Smooth muscle cell (in vitro differentiated cells): Measurements from ENCODE around the gene TMEM41A. TPM values are rescaled to one million over a fixed set of nuclear protein-coding genes. Genes with fewer than 3 reads are reported as not detected.

ENCODE experiments used
- DNase-seq: peaks from one replicate; lab custom pipeline; 2025; ENCODE audit not compliant: unreplicated experiment; lab: John Stamatoyannopoulos, UW
- H2AFZ ChIP-seq: fragments of 200-600 bp; sonication (generic); 2 replicates; pipeline ENCODE4 v1.6.0; 2016; ENCODE audit warnings: antibody characterized with exemption, low read depth, mild to moderate bottlenecking
- H3F3A ChIP-seq: fragments of 200-600 bp; sonication (generic); 2 replicates; pipeline ENCODE4 v1.6.0; 2017; ENCODE audit warnings: antibody characterized with exemption, low read depth
- H3K27ac ChIP-seq: fragments of 200-600 bp; sonication (generic); 2 replicates; pipeline ENCODE4 v1.5.1; 2016; ENCODE audit warnings: low read depth, mild to moderate bottlenecking
- H3K27me3 ChIP-seq: fragments of 200-600 bp; sonication (generic); 2 replicates; pipeline ENCODE4 v1.6.1; 2016; ENCODE audit warnings: low read depth, mild to moderate bottlenecking
- H3K36me3 ChIP-seq: fragments of 200-600 bp; sonication (generic); 2 replicates; pipeline ENCODE4 v1.5.1; 2016; ENCODE audit warnings: low read depth
- H3K4me1 ChIP-seq: fragments of 200-600 bp; sonication (generic); 2 replicates; pipeline ENCODE4 v1.5.1; 2016; ENCODE audit warnings: low read depth
- H3K4me2 ChIP-seq: fragments of 200-600 bp; sonication (generic); 2 replicates; pipeline ENCODE4 v1.6.0; 2016; ENCODE audit warnings: mild to moderate bottlenecking
- H3K4me3 ChIP-seq: fragments of 200-600 bp; sonication (generic); 2 replicates; pipeline ENCODE4 v1.5.1; 2016; ENCODE audit warnings: mild to moderate bottlenecking
- H3K79me2 ChIP-seq: fragments of 200-600 bp; sonication (generic); 2 replicates; pipeline ENCODE4 v1.6.0; 2016; ENCODE audit warnings: low read depth, mild to moderate bottlenecking
- H3K9ac ChIP-seq: fragments of 200-600 bp; sonication (generic); 2 replicates; pipeline ENCODE4 v1.6.0; 2016; ENCODE audit warnings: low read depth
- H3K9me3 ChIP-seq: fragments of 200-600 bp; sonication (generic); replicated peaks from 2 replicates; pipeline ENCODE4 v1.5.1; 2016; ENCODE audit warnings: low read depth
- H4K20me1 ChIP-seq: fragments of 200-600 bp; sonication (generic); 2 replicates; pipeline ENCODE4 v1.6.0; 2016; ENCODE audit warnings: low read depth
- WGBS: methylation state at CpG from one replicate; pipeline ENCODE4 v1.1.7; 2016; ENCODE audit warnings: low lambda C conversion rate; 5-methylcytosine and 5-hydroxymethylcytosine counted together
- polyA plus RNA-seq: library from polyadenylated mRNA; unstranded; fragments of >200 nt; fragmentation: Nextera tagmentation; extraction: Ambion mirVana; gene quantifications from 2 replicates; pipeline ENCODE4 v1.2.1, GENCODE V29; 2016
- total RNA-seq: library from RNA; depleted of rRNA; stranded (reverse); fragments of >200 nt; gene quantifications from 2 replicates; pipeline ENCODE4 v1.2.3, GENCODE V29; 2014
- TF ChIP-seq, protein P1 (sequence below): fragments of 200-600 bp; sonication (generic); IDR thresholded peaks from 2 replicates; pipeline ENCODE4 v1.5.1; 2017; ENCODE audit warnings: borderline replicate concordance, mild to moderate bottlenecking, antibody characterized with exemption; ENCODE audit not compliant: insufficient read depth, poor library complexity, severe bottlenecking

TMEM41A gene
- total and polyA plus RNA-seq, 2 experiments from 2014 or later, result 19.7 to 21.3 TPM

DNA sequence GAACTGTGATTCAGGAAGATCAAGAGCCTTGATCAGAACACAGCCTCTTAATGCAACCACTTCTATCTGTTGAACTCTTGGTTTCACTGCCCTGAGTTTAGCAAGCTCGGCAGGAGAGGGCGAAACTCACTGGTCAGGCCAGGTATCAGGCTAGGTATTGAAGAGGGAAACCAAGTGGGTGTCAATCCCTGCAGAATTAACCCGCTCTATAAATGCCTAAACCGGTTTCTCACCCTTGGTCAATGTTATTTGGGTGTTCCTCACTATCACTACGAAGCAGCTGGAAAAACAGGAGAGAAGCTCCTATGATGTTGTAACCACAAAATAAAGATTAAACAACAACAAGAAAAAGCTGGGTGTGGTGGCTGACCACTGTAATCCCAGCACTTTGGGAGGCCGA lies 29.7 kb upstream of the TMEM41A start:
- Histone ChIP-seq H3K27ac (no peak overlapping the region), H3K9me3 (no peaks in the 10 kb centered on the region), H3K27me3 (peaks cover 6% of the 10 kb centered on the region), H2AFZ (no peak overlapping the region), H3F3A (no peaks in the 10 kb centered on the region), H3K4me3 (no peak overlapping the region), H3K79me2 (no peaks in the 10 kb centered on the region), H3K4me1 (no peaks in the 10 kb centered on the region), H3K36me3 (no peaks in the 10 kb centered on the region), H3K4me2 (no peak overlapping the region), H4K20me1 (no peaks in the 10 kb centered on the region), H3K9ac (no peak overlapping the region)
- whole genome bisulfite sequencing, result 85% methylated on average over 6 of the region's 6 CpGs
- no peak for DNase-seq
- TF ChIP-seq, protein P1, sequence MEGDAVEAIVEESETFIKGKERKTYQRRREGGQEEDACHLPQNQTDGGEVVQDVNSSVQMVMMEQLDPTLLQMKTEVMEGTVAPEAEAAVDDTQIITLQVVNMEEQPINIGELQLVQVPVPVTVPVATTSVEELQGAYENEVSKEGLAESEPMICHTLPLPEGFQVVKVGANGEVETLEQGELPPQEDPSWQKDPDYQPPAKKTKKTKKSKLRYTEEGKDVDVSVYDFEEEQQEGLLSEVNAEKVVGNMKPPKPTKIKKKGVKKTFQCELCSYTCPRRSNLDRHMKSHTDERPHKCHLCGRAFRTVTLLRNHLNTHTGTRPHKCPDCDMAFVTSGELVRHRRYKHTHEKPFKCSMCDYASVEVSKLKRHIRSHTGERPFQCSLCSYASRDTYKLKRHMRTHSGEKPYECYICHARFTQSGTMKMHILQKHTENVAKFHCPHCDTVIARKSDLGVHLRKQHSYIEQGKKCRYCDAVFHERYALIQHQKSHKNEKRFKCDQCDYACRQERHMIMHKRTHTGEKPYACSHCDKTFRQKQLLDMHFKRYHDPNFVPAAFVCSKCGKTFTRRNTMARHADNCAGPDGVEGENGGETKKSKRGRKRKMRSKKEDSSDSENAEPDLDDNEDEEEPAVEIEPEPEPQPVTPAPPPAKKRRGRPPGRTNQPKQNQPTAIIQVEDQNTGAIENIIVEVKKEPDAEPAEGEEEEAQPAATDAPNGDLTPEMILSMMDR, result no peak

DNA sequence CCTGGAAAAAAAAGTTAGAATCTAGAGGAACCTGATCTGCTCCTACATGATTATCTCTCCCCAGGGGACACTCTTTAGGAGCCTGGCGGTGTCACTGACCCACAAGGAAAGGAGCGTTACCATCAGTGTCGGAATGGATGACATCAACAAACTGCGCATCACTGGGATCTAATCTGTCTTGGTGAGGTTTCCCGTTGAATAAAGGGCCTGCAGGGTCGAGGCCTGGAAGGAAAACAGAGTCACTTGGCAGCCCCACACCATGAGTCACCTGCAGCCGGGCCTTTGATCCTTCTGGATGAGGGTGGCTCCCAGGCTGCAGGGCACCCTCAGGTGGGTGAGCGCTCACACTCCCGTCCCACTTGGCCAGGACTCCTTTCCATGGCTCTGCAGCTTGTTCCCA lies 28.5 kb upstream of the TMEM41A start:
- no peaks in the 10 kb centered on the region for H3K79me2 ChIP-seq
- H3F3A ChIP-seq, result no peaks in the 10 kb centered on the region
- no peak overlapping the region for H2AFZ ChIP-seq
- no peaks in the 10 kb centered on the region for H4K20me1 ChIP-seq
- H3K9ac ChIP-seq, result no peak overlapping the region
- peaks cover 16% of the 10 kb centered on the region for H3K27me3 ChIP-seq
- no peaks in the 10 kb centered on the region for H3K9me3 ChIP-seq
- 67% methylated on average over 9 of the region's 9 CpGs for WGBS
- no peaks in the 10 kb centered on the region for H3K36me3 ChIP-seq
- no peak for DNase-seq
- H3K27ac ChIP-seq, result no peak overlapping the region
- no peaks in the 10 kb centered on the region for H3K4me1 ChIP-seq
- no peak overlapping the region for H3K4me2 ChIP-seq
- H3K4me3 ChIP-seq, result no peak overlapping the region
- TF ChIP-seq, protein P1, result no peak

DNA sequence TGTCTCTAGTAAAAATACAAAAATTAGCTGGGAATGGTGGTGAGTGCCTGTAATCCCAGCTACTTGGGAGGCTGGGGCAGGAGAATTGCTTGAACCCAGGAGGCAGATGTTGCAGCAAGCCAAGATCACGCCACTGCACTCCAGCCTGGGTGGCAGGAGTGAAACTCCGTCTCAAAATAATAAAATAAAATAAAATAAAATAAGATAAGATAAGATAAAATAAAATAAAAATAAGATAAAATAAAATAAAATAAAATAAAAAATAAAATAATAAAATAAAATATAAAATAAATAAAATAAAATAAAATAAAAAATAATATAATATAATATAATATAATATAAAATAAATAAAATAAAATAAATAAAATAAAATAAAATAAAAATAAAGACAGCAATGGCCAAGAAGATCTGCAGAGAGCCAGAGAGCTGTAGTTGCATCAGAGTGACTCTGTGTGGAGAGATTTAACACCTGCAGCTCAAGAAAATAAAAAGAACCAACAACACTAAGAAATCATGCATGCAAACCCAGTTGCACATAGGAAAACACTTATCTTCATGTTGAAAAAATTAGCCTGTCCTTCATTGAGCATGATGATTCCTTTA lies 27.6 kb upstream of the TMEM41A start:
- Histone ChIP-seq H3K27ac (no peak overlapping the region), H4K20me1 (no peaks in the 10 kb centered on the region), H3K9ac (no peak overlapping the region), H2AFZ (no peak overlapping the region), H3K36me3 (no peaks in the 10 kb centered on the region), H3K79me2 (no peaks in the 10 kb centered on the region), H3K9me3 (no peaks in the 10 kb centered on the region), H3K27me3 (peaks cover 24% of the 10 kb centered on the region), H3F3A (no peaks in the 10 kb centered on the region), H3K4me1 (no peaks in the 10 kb centered on the region), H3K4me2 (no peak overlapping the region), H3K4me3 (no peak overlapping the region)
- DNase-seq, result no peak
- TF ChIP-seq, protein P1, result no peak
- 95% methylated on average over 2 of the region's 2 CpGs for WGBS
